Astrocyte (in vitro differentiated cells and primary cell): Measurements from ENCODE around the gene FAM168B. TPM values are rescaled to one million over a fixed set of nuclear protein-coding genes. Genes with fewer than 3 reads are reported as not detected.

ENCODE experiments used
- DNase-seq: peaks from one replicate; pipeline ENCODE4 v3.0.0-alpha.2; 2010; ENCODE audit warnings: low read depth
- FAIRE-seq: peaks from 2 replicates; lab custom pipeline; 2011; peaks lifted over from hg19 to GRCh38; lab: Jason Lieb, UNC
- H2AFZ ChIP-seq: 2 replicates; pipeline ENCODE4 v1.6.0; 2012; ENCODE audit warnings: low read depth, low read length, inconsistent platforms
- H3K27ac ChIP-seq: 2 replicates; pipeline ENCODE4 v1.5.1; 2011; ENCODE audit warnings: low read depth, low read length, inconsistent platforms
- H3K27me3 ChIP-seq: 2 replicates; pipeline ENCODE4 v1.6.0; 2011; ENCODE audit warnings: low read length, inconsistent platforms; ENCODE audit not compliant: insufficient read depth
- H3K36me3 ChIP-seq: 2 replicates; pipeline ENCODE4 v1.5.1; 2011; ENCODE audit warnings: low read length, inconsistent platforms; ENCODE audit not compliant: insufficient read depth
- H3K4me1 ChIP-seq: 2 replicates; pipeline ENCODE4 v1.5.1; 2011; ENCODE audit warnings: low read length, inconsistent platforms; ENCODE audit not compliant: insufficient read depth
- H3K4me2 ChIP-seq: 2 replicates; pipeline ENCODE4 v1.6.0; 2012; ENCODE audit warnings: low read length, inconsistent platforms
- H3K4me3 ChIP-seq: 2 replicates; pipeline ENCODE4 v1.5.1; 2011; ENCODE audit warnings: low read depth, mild to moderate bottlenecking, low read length, inconsistent platforms; ENCODE audit not compliant: insufficient read depth
- H3K79me2 ChIP-seq: 2 replicates; pipeline ENCODE4 v1.6.0; 2012; ENCODE audit warnings: mild to moderate bottlenecking, low read length, inconsistent platforms; ENCODE audit not compliant: insufficient read depth
- H3K9ac ChIP-seq: 2 replicates; pipeline ENCODE4 v1.6.0; 2012; ENCODE audit warnings: mild to moderate bottlenecking, low read length, inconsistent platforms
- H3K9me3 ChIP-seq: 2 replicates; pipeline ENCODE4 v1.5.1; 2012; ENCODE audit warnings: low read depth, mild to moderate bottlenecking, low read length, inconsistent platforms; ENCODE audit not compliant: insufficient read depth
- H4K20me1 ChIP-seq: 2 replicates; pipeline ENCODE4 v1.6.0; 2012; ENCODE audit warnings: low read length, inconsistent platforms; ENCODE audit not compliant: insufficient read depth
- H3K27ac Mint-ChIP-seq: one replicate; pipeline ENCODE4 v1.8.0; 2021; ENCODE audit warnings: mild to moderate bottlenecking, mixed read lengths; ENCODE audit not compliant: unreplicated experiment
- H3K27me3 Mint-ChIP-seq: one replicate; pipeline ENCODE4 v1.8.0; 2021; ENCODE audit warnings: low read depth, mixed read lengths; ENCODE audit not compliant: unreplicated experiment
- H3K36me3 Mint-ChIP-seq: one replicate; pipeline ENCODE4 v1.8.0; 2021; ENCODE audit warnings: low read depth, mixed read lengths; ENCODE audit not compliant: unreplicated experiment
- H3K4me1 Mint-ChIP-seq: one replicate; pipeline ENCODE4 v1.8.0; 2021; ENCODE audit warnings: low read depth, mixed read lengths; ENCODE audit not compliant: unreplicated experiment
- H3K4me3 Mint-ChIP-seq: one replicate; pipeline ENCODE4 v1.8.0; 2021; ENCODE audit warnings: mild to moderate bottlenecking, moderate library complexity, mixed read lengths; ENCODE audit not compliant: unreplicated experiment
- H3K9me3 Mint-ChIP-seq: one replicate; pipeline ENCODE4 v1.8.0; 2021; ENCODE audit warnings: mild to moderate bottlenecking, mixed read lengths; ENCODE audit not compliant: unreplicated experiment
- EZH2 ChIP-seq: IDR thresholded peaks from 2 replicates; pipeline ENCODE4 v1.6.1; 2012; ENCODE audit warnings: mild to moderate bottlenecking, low read length, inconsistent platforms; ENCODE audit not compliant: insufficient read depth
- total RNA-seq: library from RNA; stranded (reverse); gene quantifications from 2 replicates; pipeline ENCODE4 v1.2.1, GENCODE V29; 2021
- TF ChIP-seq, protein P1 (sequence below): IDR thresholded peaks from 2 replicates; pipeline ENCODE4 v1.5.1; 2011; ENCODE audit warnings: low read depth, mild to moderate bottlenecking, inconsistent platforms, low read length, moderate library complexity; ENCODE audit not compliant: insufficient read depth

FAM168B gene
- total RNA-seq, 1 donor from 2014 or later, result 117 TPM

DNA sequence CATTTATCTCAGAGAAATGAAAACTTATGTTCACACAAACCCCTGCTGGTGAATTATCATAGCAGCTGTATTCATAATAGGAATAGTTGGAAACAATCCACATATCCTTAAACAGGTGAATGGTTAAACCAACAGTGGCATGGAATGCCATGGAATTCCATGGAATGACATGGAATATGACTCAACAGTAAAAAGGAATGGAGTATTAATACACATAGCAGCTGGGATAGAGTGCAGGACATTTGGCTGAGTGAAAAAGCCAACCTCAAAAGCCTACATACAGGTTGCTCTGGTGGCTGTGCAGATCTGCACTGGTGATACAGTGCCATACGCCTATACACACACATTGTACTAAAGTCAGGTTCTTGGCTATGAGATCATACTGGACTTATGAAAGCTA lies 69.5 kb downstream of the FAM168B start:
- peaks cover 8% of the 10 kb centered on the region for H3K27me3 Mint-ChIP-seq
- Histone ChIP-seq H3K4me3 (no peak overlapping the region), H3K4me1 (no peaks in the 10 kb centered on the region), H2AFZ (no peak overlapping the region), H3K4me2 (no peak overlapping the region), H3K27ac (no peak overlapping the region), H3K9ac (no peak overlapping the region), H3K36me3 (no peaks in the 10 kb centered on the region), H3K9me3 (peaks cover 11% of the 10 kb centered on the region), H3K79me2 (no peaks in the 10 kb centered on the region), H4K20me1 (no peaks in the 10 kb centered on the region), H3K27me3 (peaks cover 2% of the 10 kb centered on the region)
- H3K4me1 Mint-ChIP-seq, result no peaks in the 10 kb centered on the region
- DNase-seq (no peak), FAIRE-seq (no peak)
- no peak overlapping the region for H3K27ac Mint-ChIP-seq
- H3K36me3 Mint-ChIP-seq, result no peaks in the 10 kb centered on the region
- H3K9me3 Mint-ChIP-seq, result peaks cover 15% of the 10 kb centered on the region
- H3K4me3 Mint-ChIP-seq, result no peak overlapping the region
- TF ChIP-seq, protein P1, sequence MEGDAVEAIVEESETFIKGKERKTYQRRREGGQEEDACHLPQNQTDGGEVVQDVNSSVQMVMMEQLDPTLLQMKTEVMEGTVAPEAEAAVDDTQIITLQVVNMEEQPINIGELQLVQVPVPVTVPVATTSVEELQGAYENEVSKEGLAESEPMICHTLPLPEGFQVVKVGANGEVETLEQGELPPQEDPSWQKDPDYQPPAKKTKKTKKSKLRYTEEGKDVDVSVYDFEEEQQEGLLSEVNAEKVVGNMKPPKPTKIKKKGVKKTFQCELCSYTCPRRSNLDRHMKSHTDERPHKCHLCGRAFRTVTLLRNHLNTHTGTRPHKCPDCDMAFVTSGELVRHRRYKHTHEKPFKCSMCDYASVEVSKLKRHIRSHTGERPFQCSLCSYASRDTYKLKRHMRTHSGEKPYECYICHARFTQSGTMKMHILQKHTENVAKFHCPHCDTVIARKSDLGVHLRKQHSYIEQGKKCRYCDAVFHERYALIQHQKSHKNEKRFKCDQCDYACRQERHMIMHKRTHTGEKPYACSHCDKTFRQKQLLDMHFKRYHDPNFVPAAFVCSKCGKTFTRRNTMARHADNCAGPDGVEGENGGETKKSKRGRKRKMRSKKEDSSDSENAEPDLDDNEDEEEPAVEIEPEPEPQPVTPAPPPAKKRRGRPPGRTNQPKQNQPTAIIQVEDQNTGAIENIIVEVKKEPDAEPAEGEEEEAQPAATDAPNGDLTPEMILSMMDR, result no peak
- TF ChIP-seq EZH2, result no peak

DNA sequence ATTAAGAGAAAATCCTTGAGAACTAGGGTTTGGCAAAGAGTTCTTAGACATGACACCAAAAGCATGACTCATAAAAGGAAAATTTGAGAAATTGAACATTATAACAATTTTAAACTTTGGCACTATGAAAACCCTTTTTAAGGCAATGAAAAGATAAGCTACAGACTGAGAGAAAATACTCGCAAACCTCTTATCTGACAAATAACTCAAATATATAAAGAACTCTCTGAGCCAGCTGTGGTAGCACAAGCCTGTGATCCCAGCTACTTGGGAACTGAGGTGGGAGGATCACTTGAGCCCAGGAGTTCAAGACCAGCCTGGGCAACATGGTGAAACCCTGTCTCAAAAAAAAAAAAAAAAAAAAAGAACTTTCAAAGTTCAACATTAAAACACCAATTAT lies 70.5 kb downstream of the FAM168B start:
- H2AFZ ChIP-seq, result no peak overlapping the region
- no peak overlapping the region for H3K27ac Mint-ChIP-seq
- DNase-seq (peak; percentile 77), FAIRE-seq (peak; percentile 5)
- no peaks in the 10 kb centered on the region for H4K20me1 ChIP-seq
- peaks cover 2% of the 10 kb centered on the region for H3K27me3 ChIP-seq
- H3K36me3 ChIP-seq, result no peaks in the 10 kb centered on the region
- H3K4me3 Mint-ChIP-seq, result no peak overlapping the region
- no peak overlapping the region for H3K4me2 ChIP-seq
- H3K9ac ChIP-seq, result no peak overlapping the region
- H3K4me1 ChIP-seq, result no peaks in the 10 kb centered on the region
- H3K9me3 Mint-ChIP-seq, result peaks cover 11% of the 10 kb centered on the region
- H3K4me3 ChIP-seq, result no peak overlapping the region
- peaks cover 3% of the 10 kb centered on the region for H3K9me3 ChIP-seq
- peaks cover 8% of the 10 kb centered on the region for H3K27me3 Mint-ChIP-seq
- no peaks in the 10 kb centered on the region for H3K79me2 ChIP-seq
- H3K36me3 Mint-ChIP-seq, result no peaks in the 10 kb centered on the region
- H3K27ac ChIP-seq, result no peak overlapping the region
- TF ChIP-seq, protein P1, result no peak
- TF ChIP-seq EZH2, result no peak
- peaks cover 1% of the 10 kb centered on the region for H3K4me1 Mint-ChIP-seq

DNA sequence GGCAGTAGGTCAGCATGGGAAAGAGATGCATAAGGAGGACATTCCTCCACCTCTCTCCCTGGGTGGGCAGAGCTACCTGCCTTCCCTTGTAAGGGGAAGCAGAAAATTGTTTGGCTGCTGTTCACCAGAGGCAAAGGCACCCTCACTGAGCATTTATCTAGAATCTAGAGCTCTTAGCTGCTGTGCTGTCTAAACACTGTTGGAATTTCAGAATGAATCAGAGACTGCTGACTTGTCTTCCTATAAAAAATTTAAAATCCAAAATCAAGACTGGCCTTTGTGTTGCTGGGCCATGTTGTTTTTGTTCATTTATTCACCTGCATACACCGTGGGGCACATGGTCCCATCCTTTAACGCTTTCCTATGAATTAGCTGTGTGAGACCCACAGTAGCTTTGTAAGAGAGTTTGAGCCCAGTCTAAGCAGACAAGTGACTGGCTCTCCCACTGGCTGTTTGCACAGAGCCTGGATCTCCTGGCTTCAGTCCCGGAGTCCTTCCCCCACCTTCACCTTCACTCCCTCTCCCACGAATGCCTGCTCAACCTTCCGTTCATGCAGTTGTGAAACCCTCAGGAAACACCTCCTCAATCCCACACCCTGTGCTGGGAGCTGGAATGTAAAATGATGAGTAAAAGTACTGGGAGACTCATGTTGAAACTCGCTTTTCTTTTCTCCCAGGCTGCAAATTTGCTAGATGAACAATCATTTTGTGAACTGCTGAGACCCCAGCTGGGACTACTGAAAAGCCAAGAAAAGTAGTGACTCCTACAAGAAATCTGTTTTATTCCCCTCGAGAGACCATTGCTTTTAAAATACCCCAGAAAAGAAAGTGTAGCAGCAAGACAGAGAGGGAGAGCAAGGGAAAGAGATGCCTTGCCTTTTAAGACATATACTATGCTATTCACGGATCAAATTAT lies 76.2 kb downstream of the FAM168B start:
- peak overlapping the region; percentile 46 for H2AFZ ChIP-seq
- no peaks in the 10 kb centered on the region for H3K9me3 ChIP-seq
- DNase-seq, result peak; percentile 81
- Mint-ChIP-seq H3K27me3 (peaks cover 14% of the 10 kb centered on the region), H3K4me1 (peaks cover 15% of the 10 kb centered on the region), H3K9me3 (peaks cover 4% of the 10 kb centered on the region), H3K4me3 (peak overlapping the region; percentile 31), H3K36me3 (no peaks in the 10 kb centered on the region), H3K27ac (peak overlapping the region; percentile 77)
- H3K79me2 ChIP-seq, result no peaks in the 10 kb centered on the region
- no peak overlapping the region for H3K4me3 ChIP-seq
- H3K27ac ChIP-seq, result peak overlapping the region; percentile 4
- H4K20me1 ChIP-seq, result no peaks in the 10 kb centered on the region
- no peaks in the 10 kb centered on the region for H3K27me3 ChIP-seq
- peaks cover 7% of the 10 kb centered on the region for H3K4me1 ChIP-seq
- FAIRE-seq, result no peak
- H3K9ac ChIP-seq, result peak overlapping the region; percentile 25
- no peak for TF ChIP-seq EZH2
- TF ChIP-seq, protein P1, result no peak
- H3K36me3 ChIP-seq, result no peaks in the 10 kb centered on the region
- H3K4me2 ChIP-seq, result peak overlapping the region; percentile 75
